ENCODE results near the gene TCF7. TPM values are rescaled to one million over a fixed set of nuclear protein-coding genes. Genes with fewer than 3 reads are reported as not detected.
"Not testable (repeated sequence)": the region's sequence is repeated elsewhere in the genome, so short reads cannot be mapped to it uniquely, and the experiment has no call there.

TCF7 gene
- total RNA-seq, 1 donor from 2014 or later: 0.34 TPM

DNA sequence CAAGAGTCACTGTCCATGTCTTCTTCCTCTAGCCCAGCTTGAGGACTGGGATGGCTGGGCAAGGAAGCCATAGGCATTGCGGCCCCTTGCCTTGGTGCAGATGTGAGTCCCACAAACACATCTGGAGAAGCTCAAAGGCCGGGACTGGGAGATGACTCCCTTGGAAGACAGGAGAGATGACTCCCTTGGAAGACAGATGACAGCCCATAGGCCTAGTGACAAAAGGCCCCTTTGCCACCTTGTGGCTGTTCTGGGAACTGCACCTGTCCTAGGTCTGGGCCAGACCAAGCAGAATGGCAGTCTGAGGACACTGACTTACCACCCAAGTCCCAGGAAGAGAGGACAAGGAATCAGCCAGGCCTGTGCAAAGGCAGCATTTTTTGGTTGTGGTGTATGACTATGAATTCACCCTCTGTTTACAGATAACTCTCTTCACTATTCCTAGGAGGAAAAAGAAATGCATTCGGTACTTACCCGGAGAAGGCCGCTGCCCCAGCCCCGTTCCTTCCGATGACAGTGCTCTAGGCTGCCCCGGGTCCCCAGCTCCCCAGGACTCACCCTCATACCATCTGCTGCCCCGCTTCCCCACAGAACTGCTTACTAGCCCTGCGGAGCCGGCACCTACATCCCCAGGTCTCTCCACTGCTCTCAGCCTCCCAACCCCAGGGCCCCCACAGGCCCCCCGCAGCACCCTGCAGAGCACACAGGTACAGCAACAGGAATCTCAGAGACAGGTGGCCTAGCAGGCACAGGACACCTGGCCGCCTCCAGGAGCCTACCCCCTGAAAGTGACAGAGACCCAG, 31.5 kb downstream of the TCF7 start:
- DNase-seq: peak; percentile 86

DNA sequence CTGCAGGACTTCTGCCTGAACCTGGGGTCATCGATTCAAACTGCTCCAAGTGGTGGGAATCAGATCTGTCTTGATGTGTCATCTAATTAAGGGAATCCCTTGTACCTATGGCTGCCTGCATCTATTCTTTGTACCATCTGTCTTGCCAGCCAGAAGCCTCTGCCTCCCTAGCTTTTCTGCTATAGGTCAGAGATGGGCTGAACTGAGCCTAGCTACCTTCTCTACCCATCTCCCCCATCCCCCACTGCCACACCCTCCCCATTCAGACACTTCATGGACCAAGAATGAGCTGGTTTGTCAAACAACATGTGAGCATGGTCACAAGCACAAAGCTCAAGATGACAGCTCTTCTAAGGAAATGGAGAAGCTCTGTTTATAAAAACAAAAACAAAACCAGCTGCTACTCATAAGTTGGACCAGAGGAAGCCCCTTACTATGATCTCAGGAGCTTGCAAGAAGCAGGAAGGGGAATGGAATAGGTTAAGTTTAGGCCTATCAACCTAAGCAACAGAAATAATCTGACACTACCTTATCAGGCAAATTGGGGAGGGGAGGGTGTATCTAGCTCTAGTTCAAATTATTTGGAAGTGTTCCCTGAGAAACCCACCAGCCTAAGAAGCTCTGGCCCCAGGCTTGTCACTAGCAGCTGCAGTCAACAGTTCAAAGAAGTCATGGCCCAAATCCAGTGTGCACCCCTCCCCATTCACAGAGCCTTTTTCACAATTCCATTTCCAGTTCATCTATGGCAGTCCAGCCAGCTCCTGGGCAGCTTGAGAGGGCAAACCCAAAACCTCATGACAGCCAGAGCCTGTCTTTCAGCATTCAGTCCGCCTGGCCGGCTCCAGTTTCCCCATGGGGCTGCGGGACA, 32.4 kb downstream of the TCF7 start:
- DNase-seq: no peak

DNA sequence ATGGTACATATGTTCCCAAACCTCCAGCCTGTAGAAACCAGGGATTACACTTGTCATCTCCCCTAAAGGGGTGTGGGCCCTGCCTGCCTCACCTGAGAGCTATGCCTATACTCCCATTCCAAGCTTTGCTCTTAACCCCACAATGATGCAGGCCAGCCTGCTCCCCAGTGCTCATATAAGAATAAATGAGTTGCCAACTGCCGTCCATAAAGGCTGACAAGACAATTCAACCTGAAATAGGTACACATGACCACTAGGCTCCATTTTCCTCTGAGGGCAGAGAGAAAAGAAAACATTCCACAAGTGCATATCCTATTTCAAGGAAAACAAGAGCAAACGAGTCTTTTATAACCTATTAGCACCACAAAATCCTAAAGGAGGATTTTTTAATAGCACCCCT, 33.8 kb downstream of the TCF7 start:
- DNase-seq: no peak

DNA sequence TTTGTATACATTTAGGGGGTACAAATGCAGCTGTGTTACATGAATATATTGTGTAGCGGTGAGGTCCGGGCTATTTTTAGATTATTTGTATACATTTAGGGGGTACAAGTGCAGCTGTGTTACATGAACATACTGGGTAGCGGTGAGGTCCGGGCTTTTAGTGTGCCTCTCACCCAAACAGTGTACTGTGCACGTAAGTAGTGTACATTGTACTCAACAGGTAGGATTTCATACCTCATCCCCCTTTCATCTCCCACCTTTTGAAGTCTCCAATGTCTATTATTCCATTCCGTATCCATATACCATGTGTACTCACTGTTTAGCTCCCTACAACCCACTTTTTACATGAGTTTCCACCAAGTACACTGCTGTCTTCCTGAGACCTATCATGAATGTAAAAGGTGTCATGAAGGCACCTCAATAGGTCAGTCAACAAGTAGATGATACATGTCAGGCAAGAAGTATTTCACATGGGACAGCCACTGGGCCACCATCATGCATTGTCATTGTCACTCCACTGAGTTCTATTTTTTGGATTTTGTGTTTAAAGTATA, 34.6 kb downstream of the TCF7 start:
- DNase-seq: no peak

- DNase-seq: no peak
These were observed 35.3 kb downstream of the TCF7 start for GRCh38 chr5:134149571-134150303.

GRCh38 chr5:134151723-134152122, 37.2 kb downstream of the TCF7 start:
- DNase-seq: no peak

- not testable (repeated sequence) for DNase-seq
These were observed 37.8 kb downstream of the TCF7 start for GRCh38 chr5:134152173-134152832.

GRCh38 chr5:134153241-134153640, 38.8 kb downstream of the TCF7 start:
- no peak for DNase-seq

DNA sequence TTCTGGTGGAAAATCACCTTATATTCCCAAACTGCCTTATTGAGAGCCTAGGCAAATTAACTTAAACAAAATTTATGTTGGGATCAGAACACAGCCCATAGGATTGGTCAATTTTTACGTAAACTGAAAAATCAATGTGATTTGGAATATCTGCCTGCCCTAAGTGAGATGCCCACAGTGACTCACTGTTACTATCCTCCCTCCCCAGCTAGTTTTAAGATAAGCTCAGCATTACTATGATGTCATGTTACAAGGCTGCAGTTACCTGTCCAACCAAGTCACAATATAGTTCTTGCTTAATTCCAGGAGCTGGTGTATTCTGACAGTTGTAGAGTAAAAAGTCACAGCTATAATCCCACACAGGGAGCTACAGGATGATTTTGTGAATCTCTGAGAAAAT, 39.2 kb downstream of the TCF7 start:
- no peak for DNase-seq

GRCh38 chr5:134161513-134162395, 47.3 kb downstream of the TCF7 start:
- no peak for DNase-seq

DNA sequence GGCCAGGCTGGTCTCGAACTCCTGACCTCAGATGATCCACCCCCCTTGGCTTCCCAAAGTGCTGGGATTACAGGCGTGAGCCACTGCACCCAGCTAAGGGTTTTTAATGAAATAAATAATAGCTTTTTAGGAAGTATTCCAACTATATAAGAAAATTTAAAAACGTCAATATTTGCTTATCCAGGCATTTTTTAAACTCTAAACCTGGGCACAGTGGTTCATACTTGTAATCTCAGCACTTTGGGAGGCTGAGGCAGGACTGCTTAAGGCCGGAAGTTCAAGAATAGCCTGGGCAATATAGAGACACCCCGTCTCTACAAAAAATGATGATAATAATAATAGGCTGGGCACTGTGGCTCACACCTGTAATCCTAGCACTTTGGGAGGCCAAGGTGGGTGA, 48.1 kb downstream of the TCF7 start:
- DNase-seq: no peak

- no peak for DNase-seq
These were observed 57.5 kb downstream of the TCF7 start for GRCh38 chr5:134171972-134172371.

DNA sequence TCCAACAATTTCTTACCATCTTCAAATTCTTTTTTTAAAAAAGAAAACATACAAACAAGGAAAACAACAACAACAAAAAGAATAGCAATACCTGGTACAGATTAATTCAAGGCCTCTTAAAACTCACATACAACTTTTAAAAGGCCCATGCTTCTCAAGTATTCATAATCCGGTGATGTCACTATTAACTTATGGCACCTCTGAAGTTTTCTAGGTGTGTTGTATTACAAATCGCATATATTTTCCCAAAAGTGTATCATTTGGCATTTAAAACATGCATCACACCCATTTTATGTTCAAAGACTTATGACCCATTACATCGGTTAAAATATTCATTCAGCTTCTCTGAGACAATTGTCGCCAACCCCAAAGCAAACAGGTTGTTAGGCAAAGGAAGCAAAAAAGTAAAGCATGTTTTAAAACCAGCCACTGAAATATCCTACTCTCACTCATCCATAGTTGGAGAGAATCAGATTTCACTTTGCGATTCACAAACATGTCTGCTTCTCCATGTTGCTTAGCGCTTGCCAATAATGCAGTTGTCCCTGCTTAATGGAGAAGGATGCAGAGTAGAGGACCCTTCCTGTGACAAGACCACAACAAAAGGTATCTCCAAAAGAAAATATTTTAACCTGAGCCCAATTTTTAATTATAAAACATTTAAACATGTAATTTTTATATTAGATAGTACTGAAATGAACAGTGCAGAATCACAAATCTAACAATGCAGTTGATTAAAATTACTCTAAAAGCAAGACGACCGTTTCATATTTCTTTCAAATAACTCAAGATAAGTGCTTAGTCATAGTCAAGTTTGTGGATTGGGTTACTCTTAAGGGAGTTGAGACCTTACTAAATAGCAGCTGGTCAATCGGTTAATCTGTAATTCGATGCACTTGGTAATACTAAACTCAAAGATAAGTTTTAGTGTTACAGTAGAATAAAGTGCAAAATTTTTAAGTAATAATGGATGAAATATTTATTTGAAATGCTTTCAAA, 60.7 kb downstream of the TCF7 start:
- peak; percentile 40 for DNase-seq

DNA sequence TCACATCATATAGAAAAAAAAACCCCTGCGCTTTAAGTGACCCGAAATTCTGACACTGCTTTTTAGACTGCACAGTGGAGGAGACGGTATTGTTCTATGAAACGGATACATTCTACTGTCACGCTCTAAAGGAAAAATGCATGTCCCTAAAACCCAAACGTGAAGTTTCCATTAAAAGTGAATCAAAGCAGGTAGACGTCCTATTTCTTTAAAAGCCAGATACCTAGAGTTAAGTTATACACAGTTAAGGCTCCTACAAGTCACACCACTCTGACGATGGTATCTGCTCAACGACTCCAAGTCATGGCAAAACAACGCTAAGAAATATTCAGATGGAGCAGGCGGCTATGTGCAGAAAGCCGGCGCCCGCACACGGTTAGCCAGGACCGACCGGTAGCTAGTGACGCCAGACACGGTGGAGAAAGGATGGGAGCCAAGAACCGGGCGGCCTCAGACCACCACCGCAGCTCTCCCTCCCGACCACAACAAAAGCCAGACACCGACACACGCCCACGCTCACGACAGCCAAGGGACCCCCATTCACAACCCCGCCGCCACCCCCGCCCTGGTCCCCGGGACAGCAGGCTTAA, 61.5 kb downstream of the TCF7 start:
- DNase-seq: peak; percentile 48

GRCh38 chr5:134176511-134177368, 62.3 kb downstream of the TCF7 start, which contains the start of gene SKP1:
Gene SKP1 (minus strand): TSS chr5:134176950. CDS start chr5:134174022, 2,928 bp downstream.
- peak; percentile 87 for DNase-seq

DNA sequence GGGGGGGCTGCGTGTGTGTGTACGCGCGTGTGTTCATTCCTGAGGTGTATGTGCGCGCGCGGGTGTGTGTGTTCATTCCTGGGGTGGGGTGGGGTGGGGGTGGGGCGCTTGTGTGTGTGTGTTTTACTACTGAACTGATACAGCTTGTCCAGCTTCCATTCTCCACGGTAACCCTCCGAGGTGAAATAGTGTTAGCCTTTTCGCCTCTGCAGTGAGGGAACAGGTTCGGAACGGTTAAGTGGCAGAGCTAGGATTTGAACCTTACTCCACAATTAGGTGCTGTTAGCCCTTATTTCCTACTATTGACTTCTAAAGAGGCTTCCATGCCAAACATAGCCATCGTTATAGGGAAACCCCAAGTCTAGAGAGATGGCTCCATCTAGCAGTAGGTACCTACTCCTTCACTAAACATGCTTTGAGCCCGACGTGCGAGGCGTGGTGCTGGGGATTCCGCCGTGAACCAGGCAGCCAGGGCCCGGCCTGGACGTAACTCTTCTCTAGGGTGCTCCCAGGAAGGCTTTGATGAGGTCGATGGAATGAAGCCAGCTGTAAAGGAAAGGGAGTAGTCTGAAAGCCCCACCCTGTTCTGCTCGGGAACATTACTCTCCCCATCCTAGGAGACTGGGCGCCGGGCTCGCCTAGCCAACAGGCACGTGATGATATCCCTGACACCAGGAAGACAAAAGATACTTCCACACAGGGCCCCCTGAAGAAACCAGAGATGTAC, 63.1 kb downstream of the TCF7 start:
- DNase-seq: no peak

DNA sequence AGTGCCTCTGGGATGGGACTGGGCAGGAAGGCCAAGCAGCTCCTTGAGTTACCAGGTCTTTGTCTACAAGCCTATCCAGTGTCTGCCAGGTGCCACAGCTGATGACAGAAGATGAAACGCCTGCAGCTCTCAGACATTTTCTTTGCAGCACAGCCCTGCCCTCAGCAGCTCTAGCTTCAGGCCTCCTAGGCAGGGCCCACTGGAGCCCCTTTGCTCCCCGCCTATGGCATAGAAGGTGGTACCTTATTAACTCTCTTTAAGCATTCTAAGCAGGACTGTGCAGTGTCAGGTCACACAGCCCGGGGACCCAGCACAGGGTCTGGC, 63.6 kb downstream of the TCF7 start:
- DNase-seq: no peak

GRCh38 chr5:134183481-134183880, 69.0 kb downstream of the TCF7 start:
- no peak for DNase-seq

All from dermis blood vessel endothelial cell (primary cell).